Mesendoderm (in vitro differentiated cells): Measurements from ENCODE around the gene ONECUT1.
A peak's percentile ranks its signal among the peaks of the same experiment; 100 is the strongest.

Experiments used
- DNase-seq: peaks from one replicate; pipeline ENCODE4 v3.0.0; 2013
- H2AK5ac ChIP-seq: 2 replicates; pipeline ENCODE4 v1.6.1; 2013; ENCODE audit warnings: low read length, inconsistent platforms
- H2BK120ac ChIP-seq: 2 replicates; pipeline ENCODE4 v1.6.1; 2013; ENCODE audit warnings: low read depth, mild to moderate bottlenecking, low read length, moderate library complexity, mixed read lengths
- H2BK15ac ChIP-seq: replicated peaks from 2 replicates; pipeline ENCODE4 v1.6.1; 2013; ENCODE audit warnings: low read depth, mild to moderate bottlenecking, moderate library complexity
- H2BK5ac ChIP-seq: 2 replicates; pipeline ENCODE4 v1.6.1; 2013; ENCODE audit warnings: low read length, inconsistent platforms
- H3K18ac ChIP-seq: 2 replicates; pipeline ENCODE4 v1.6.1; 2013; ENCODE audit warnings: mild to moderate bottlenecking, low read length, mixed read lengths
- H3K23ac ChIP-seq: one replicate; pipeline ENCODE4 v1.6.1; 2013; ENCODE audit warnings: low read length
- H3K27ac ChIP-seq: 2 replicates; pipeline ENCODE4 v1.5.1; 2013; ENCODE audit warnings: low read depth, mild to moderate bottlenecking, inconsistent platforms, low read length, moderate library complexity
- H3K27me3 ChIP-seq: 2 replicates; pipeline ENCODE4 v1.6.1; 2013; ENCODE audit warnings: low read length, control low read depth, mild to moderate bottlenecking, inconsistent platforms; ENCODE audit not compliant: insufficient read depth, poor library complexity
- H3K36me3 ChIP-seq: 2 replicates; pipeline ENCODE4 v1.6.1; 2013; ENCODE audit warnings: low read length, inconsistent platforms; ENCODE audit not compliant: control insufficient read depth, insufficient read depth
- H3K4ac ChIP-seq: one replicate; pipeline ENCODE4 v1.6.1; 2013; ENCODE audit warnings: low read depth, mild to moderate bottlenecking, low read length, moderate library complexity
- H3K4me1 ChIP-seq: 2 replicates; pipeline ENCODE4 v1.6.1; 2013; ENCODE audit warnings: low read depth, low read length, inconsistent platforms; ENCODE audit not compliant: control insufficient read depth
- H3K4me2 ChIP-seq: 2 replicates; pipeline ENCODE4 v1.6.1; 2013; ENCODE audit warnings: low read length
- H3K4me3 ChIP-seq: 2 replicates; pipeline ENCODE4 v1.5.1; 2013; ENCODE audit warnings: mild to moderate bottlenecking, low read length
- H3K56ac ChIP-seq: one replicate; pipeline ENCODE4 v1.6.1; 2013; ENCODE audit warnings: low read length
- H3K79me1 ChIP-seq: 2 replicates; pipeline ENCODE4 v1.6.1; 2013; ENCODE audit warnings: low read length, inconsistent platforms
- H3K79me2 ChIP-seq: 2 replicates; pipeline ENCODE4 v1.6.1; 2013; ENCODE audit warnings: mild to moderate bottlenecking, low read length; ENCODE audit not compliant: control insufficient read depth, insufficient read depth
- H3K9ac ChIP-seq: 2 replicates; pipeline ENCODE4 v1.6.1; 2013; ENCODE audit warnings: low read length, inconsistent platforms
- H4K5ac ChIP-seq: one replicate; pipeline ENCODE4 v1.6.1; 2013; ENCODE audit warnings: low read length
- H4K8ac ChIP-seq: one replicate; pipeline ENCODE4 v1.6.1; 2013; ENCODE audit warnings: low read depth, mild to moderate bottlenecking, control low read depth, low read length, moderate library complexity
- WGBS: extraction: QIAGEN DNeasy Blood & Tissue Kit; methylation state at CpG from one replicate; pipeline ENCODE4 v1.1.7; 2013; ENCODE audit warnings: low lambda C conversion rate, missing lambda C conversion rate; ENCODE audit not compliant: insufficient coverage; ENCODE audit errors: extremely low coverage; 5-methylcytosine and 5-hydroxymethylcytosine counted together

ONECUT1 gene

DNA sequence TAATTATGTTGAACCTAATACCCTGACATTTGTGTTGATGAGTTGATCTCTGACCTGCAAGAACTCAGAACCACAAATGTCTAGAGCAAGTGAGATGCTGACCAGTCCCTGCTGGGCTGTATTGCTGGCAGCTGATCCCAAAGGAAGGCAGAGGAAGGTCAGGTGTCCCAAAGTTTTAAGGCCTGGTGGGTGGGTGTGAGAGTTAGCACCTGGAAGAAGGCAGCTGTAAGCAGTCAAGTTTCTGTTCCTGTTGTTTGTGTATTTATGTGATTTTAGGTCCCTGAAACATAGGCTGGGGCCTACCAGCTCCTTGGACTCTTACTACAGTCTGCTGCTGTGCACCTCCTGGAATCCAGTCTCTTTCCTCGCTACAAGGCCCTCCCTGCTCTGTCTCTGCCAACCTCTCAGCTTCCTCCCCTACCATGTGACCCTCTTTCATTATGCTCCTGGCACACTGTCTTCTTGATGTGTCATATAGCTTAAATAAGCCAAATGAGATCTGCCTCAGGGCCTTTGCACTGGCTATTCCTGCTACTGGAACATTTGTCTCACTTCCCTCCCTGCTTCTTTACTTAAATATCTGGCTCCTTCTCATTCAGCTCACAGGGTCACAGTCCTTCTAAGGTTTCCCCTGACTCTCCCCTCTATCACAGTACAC, 80.0 kb downstream of the ONECUT1 start:
- H3K4me3 ChIP-seq: no peak overlapping the region

DNA sequence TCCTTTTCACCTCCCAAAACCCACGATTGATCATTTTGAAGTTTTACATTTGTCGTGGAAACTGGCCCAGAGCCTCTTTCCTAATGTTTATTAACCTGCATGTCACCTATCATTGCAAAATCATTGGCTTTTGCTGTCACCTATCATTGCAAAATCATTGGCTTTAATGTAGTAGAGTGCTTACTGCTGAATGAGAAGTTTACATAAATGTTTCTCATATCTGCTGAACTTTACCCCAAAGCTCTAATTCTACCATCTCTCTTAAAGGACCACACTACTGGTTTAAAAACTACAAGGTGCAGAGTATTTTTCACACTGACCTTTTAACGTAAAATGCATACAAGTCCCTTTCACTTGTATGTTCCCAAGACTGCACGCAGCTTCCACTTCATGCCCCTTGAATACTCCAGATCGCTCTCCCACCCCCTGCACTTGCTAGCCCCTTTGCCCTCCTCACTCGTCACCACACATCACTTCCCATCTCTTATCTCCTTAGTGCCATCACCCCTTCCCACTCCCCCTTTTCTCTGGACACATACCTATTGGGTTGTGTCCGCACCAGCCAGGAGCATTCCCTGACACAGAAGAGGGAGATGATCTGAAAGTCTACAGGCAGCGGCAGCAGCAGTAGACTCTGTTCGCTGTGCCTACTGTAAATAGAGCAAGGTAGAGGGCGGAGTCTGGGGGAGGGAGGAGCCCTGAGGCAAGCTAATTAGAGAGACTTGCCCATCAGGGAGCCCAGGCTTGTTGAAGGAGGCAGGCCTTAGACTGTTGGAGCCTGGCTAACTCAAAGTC, 80.8 kb downstream of the ONECUT1 start:
- Histone ChIP-seq H3K18ac (no peak overlapping the region), H2BK5ac (no peak overlapping the region), H4K5ac (no peak overlapping the region), H2BK15ac (no peak overlapping the region), H3K79me2 (no peaks in the 10 kb centered on the region), H2AK5ac (no peak overlapping the region), H2BK120ac (no peak overlapping the region), H3K9ac (peak overlapping the region; percentile 7), H3K4me2 (peak overlapping the region; percentile 19), H3K23ac (no peak overlapping the region), H3K36me3 (no peaks in the 10 kb centered on the region), H3K56ac (peak overlapping the region; percentile 66), H3K27ac (no peak overlapping the region), H3K27me3 (no peaks in the 10 kb centered on the region), H3K4ac (no peak overlapping the region), H3K4me1 (no peaks in the 10 kb centered on the region), H3K79me1 (no peaks in the 10 kb centered on the region), H4K8ac (no peak overlapping the region), H3K4me3 (no peak overlapping the region)
- no CpG with 5 or more reads among the region's 10 CpGs for WGBS
- peak; percentile 88 for DNase-seq

More for the DNA sequence above, 80.0 kb downstream of the ONECUT1 start:
- no peak overlapping the region for H3K56ac ChIP-seq
- no peak overlapping the region for H4K5ac ChIP-seq
- H3K27ac ChIP-seq: no peak overlapping the region
- no peaks in the 10 kb centered on the region for H3K36me3 ChIP-seq
- no peak overlapping the region for H3K18ac ChIP-seq
- H3K79me2 ChIP-seq: no peaks in the 10 kb centered on the region
- no peak overlapping the region for H4K8ac ChIP-seq
- H3K27me3 ChIP-seq: no peaks in the 10 kb centered on the region
- no peak overlapping the region for H2BK120ac ChIP-seq
- H3K4me2 ChIP-seq: no peak overlapping the region
- no CpG with 5 or more reads among the region's 1 CpG for WGBS
- DNase-seq: no peak
- H2BK5ac ChIP-seq: no peak overlapping the region
- H3K23ac ChIP-seq: no peak overlapping the region
- H3K79me1 ChIP-seq: no peaks in the 10 kb centered on the region
- H3K4me1 ChIP-seq: no peaks in the 10 kb centered on the region
- no peak overlapping the region for H2AK5ac ChIP-seq
- H3K4ac ChIP-seq: no peak overlapping the region
- H2BK15ac ChIP-seq: no peak overlapping the region
- no peak overlapping the region for H3K9ac ChIP-seq
